DOHH2 (cell line): ENCODE data around the gene RASAL2.

Experiments used
- CTCF ChIP-seq: fragments of 200-600 bp; sonication (generic); IDR thresholded peaks from one replicate; pipeline ENCODE4 v1.5.1; 2014; ENCODE audit warnings: antibody characterized with exemption, mild to moderate bottlenecking, low read depth, low read length; ENCODE audit not compliant: poor library complexity, severe bottlenecking
- EZH2phosphoT487 ChIP-seq: fragments of 200-600 bp; sonication (generic); IDR thresholded peaks from 2 replicates; pipeline ENCODE4 v1.6.1; 2017; ENCODE audit warnings: borderline replicate concordance, mild to moderate bottlenecking, antibody characterized with exemption, low read length, moderate library complexity, mixed read lengths

GRCh38 chr1:178382372-178382771 lies 288.5 kb downstream of the RASAL2 start:
- TF ChIP-seq CTCF: no peak
- no peak for TF ChIP-seq EZH2phosphoT487
